ENCODE measurements around the gene ROBO1. TPM values are rescaled to one million over a fixed set of nuclear protein-coding genes. Genes with fewer than 3 reads are reported as not detected.

ROBO1 gene
- total RNA-seq, 1 donor from 2014 or later: 66.5 TPM

DNA sequence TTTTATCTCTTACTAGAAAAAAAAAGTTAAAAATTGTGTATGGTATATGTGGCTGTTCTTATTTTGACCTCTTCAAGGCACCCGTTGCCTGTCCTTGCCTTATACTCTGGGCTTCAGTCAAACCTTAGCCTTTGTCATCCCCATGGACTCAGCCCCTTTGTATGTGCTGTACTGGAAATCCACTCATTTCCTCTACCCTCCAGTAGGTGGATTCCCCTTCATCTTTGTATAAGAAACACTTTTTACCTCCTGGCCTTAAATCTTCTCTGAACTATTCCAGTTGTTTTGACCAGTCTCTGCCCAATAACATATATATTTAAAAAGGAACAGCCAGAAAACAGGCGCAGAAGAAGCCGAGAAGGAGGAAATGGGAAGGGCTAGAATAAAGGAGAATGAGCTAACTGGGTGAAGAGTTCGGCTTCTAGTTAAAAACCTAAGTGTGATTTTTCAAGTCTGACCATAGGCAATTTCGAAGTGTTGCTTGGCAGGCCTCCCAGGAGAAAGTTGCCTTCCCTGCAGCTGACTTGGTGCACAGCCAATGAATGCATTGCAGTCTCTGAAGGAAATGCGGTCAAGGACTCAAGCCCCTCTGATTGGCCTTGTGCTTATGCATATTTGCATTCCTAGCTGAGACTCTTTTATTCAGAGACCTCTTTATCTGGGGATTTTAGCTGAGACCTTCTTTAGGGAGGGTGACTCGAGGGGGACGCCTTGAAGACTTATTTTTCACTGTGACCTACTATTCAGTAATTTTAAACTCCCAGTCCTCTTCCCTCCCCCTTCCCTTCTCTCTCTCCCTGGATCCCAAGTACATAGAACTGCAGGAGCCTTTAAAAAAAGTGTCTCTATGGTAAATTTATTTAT lies 277.4 kb downstream of the ROBO1 start:
- Histone ChIP-seq H3K36me3 (no peaks in the 10 kb centered on the region), H3K9me3 (no peaks in the 10 kb centered on the region), H3K27me3 (no peaks in the 10 kb centered on the region), H3K4me1 (peaks cover 7% of the 10 kb centered on the region), H3K4me3 (no peak overlapping the region), H3K27ac (no peak overlapping the region)
- intact Hi-C loops (cut with DNase I): no loop called here
- TF ChIP-seq POLR2A (IDR thresholded peaks at IDR 0.05) (no peak), POLR2AphosphoS5 (IDR thresholded peaks at IDR 0.05; ENCODE audit: insufficient read depth in 1 of 2, low read depth in 1 of 2) (no peak)
- TF ChIP-seq, protein P1, sequence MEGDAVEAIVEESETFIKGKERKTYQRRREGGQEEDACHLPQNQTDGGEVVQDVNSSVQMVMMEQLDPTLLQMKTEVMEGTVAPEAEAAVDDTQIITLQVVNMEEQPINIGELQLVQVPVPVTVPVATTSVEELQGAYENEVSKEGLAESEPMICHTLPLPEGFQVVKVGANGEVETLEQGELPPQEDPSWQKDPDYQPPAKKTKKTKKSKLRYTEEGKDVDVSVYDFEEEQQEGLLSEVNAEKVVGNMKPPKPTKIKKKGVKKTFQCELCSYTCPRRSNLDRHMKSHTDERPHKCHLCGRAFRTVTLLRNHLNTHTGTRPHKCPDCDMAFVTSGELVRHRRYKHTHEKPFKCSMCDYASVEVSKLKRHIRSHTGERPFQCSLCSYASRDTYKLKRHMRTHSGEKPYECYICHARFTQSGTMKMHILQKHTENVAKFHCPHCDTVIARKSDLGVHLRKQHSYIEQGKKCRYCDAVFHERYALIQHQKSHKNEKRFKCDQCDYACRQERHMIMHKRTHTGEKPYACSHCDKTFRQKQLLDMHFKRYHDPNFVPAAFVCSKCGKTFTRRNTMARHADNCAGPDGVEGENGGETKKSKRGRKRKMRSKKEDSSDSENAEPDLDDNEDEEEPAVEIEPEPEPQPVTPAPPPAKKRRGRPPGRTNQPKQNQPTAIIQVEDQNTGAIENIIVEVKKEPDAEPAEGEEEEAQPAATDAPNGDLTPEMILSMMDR (IDR thresholded peaks at IDR 0.05): no peak
- no peak for DNase-seq (ENCODE audit: extremely low spot score in 2 of 2)

DNA sequence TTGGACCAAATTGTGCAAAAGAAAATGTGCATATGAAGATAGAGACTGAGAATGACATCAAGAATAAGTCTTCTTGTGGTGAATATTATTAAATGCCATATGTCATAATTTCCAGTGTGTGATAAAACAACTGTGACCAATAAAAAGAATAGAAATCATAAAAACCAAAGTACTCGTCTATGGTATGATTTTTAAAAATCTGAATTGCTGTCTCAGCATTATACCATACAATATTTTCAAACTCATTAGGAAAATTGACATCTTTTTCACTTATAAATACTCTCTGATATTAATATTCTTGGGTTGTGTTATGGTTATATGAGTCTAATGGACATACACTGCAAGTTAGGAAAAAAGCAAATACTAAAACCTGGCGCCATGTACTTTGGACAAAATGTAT lies 279.4 kb downstream of the ROBO1 start:
- H3K9me3 ChIP-seq: no peaks in the 10 kb centered on the region
- no peak for DNase-seq (ENCODE audit: extremely low spot score in 2 of 2)
- H3K27ac ChIP-seq: no peak overlapping the region
- TF ChIP-seq POLR2A (IDR thresholded peaks at IDR 0.05) (no peak), POLR2AphosphoS5 (IDR thresholded peaks at IDR 0.05; ENCODE audit: insufficient read depth in 1 of 2, low read depth in 1 of 2) (no peak)
- TF ChIP-seq, protein P1 (IDR thresholded peaks at IDR 0.05): no peak
- no peaks in the 10 kb centered on the region for H3K36me3 ChIP-seq
- H3K4me3 ChIP-seq: no peak overlapping the region
- intact Hi-C loops (cut with DNase I): no loop called here
- H3K4me1 ChIP-seq: peaks cover 7% of the 10 kb centered on the region
- no peaks in the 10 kb centered on the region for H3K27me3 ChIP-seq

DNA sequence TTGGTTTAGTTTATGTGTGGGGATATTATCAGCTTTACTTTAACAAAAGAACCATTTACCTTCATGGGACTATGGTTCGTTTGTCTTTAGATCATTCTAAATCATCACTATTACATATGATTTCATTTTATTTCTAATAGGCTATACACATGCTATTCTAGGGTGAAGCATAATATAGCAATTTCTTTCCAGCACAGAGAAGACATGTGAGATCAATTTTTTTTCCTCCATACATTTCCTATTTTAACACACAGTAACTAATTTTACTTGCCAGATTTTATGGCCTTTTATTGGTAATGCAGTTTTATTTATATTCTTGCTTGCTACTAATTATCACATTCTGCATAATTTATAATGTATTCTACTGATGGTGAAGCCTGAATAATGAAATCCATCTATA lies 287.1 kb downstream of the ROBO1 start:
- no peak for DNase-seq (ENCODE audit: extremely low spot score in 2 of 2)
- H3K36me3 ChIP-seq: no peaks in the 10 kb centered on the region
- no peaks in the 10 kb centered on the region for H3K9me3 ChIP-seq
- H3K27ac ChIP-seq: no peak overlapping the region
- intact Hi-C loops (cut with DNase I): no loop called here
- H3K4me3 ChIP-seq: no peak overlapping the region
- no peaks in the 10 kb centered on the region for H3K4me1 ChIP-seq
- no peaks in the 10 kb centered on the region for H3K27me3 ChIP-seq
- TF ChIP-seq, protein P1 (IDR thresholded peaks at IDR 0.05): no peak
- no peak for TF ChIP-seq POLR2A (IDR thresholded peaks at IDR 0.05)
- TF ChIP-seq POLR2AphosphoS5 (IDR thresholded peaks at IDR 0.05; ENCODE audit: insufficient read depth in 1 of 2, low read depth in 1 of 2): no peak

DNA sequence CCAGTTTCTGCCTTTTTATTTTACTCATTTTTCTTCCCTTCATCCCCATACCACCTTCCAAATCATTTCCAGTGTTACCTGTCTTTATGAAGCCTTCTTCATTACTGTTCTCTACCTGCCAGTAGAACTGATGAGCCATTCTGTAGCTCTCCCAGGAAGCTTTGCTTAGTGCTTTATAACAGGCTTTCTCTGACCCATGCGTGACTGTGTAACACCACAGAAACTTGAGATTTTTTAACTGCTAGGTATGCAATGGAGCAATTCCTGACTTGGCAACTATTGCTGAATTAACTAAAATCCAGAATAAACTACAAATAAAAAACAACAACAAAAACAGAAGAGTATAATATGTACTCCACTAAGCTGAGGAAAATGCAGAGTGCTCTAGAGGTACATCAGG lies 289.2 kb downstream of the ROBO1 start:
- Histone ChIP-seq H3K27ac (no peak overlapping the region), H3K4me3 (no peak overlapping the region), H3K36me3 (no peaks in the 10 kb centered on the region), H3K27me3 (no peaks in the 10 kb centered on the region), H3K4me1 (no peaks in the 10 kb centered on the region), H3K9me3 (no peaks in the 10 kb centered on the region)
- no peak for DNase-seq (ENCODE audit: extremely low spot score in 2 of 2)
- intact Hi-C loops (cut with DNase I): no loop called here
- TF ChIP-seq, protein P1 (IDR thresholded peaks at IDR 0.05): no peak
- TF ChIP-seq POLR2A (IDR thresholded peaks at IDR 0.05) (no peak), POLR2AphosphoS5 (IDR thresholded peaks at IDR 0.05; ENCODE audit: insufficient read depth in 1 of 2, low read depth in 1 of 2) (no peak)

DNA sequence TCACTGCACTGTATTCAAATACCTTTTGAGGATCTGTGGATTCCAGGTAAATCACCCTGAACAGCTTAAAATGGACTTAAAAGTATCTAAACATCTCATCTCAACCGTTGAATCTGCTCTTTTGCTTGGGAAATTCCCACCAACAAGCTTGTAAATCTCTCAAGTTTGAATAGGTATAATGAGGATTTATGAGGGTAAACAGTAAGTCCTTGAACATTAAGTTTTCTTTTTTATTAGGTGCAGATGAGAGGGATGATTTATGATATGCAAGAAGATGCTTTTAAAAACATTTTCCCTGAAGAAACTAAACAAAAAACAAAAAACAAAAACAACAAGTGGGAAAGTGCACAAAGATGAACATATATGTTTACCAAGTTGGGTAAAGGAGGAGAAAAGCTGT lies 290.6 kb downstream of the ROBO1 start:
- intact Hi-C loops (cut with DNase I): no loop called here
- DNase-seq (ENCODE audit: extremely low spot score in 2 of 2): no peak

More for the DNA sequence above, 290.6 kb downstream of the ROBO1 start:
- H3K4me3 ChIP-seq: no peak overlapping the region
- H3K27ac ChIP-seq: no peak overlapping the region
- no peaks in the 10 kb centered on the region for H3K4me1 ChIP-seq
- H3K36me3 ChIP-seq: no peaks in the 10 kb centered on the region
- TF ChIP-seq POLR2AphosphoS5 (IDR thresholded peaks at IDR 0.05; ENCODE audit: insufficient read depth in 1 of 2, low read depth in 1 of 2): no peak
- TF ChIP-seq POLR2A (IDR thresholded peaks at IDR 0.05): no peak
- TF ChIP-seq, protein P1 (IDR thresholded peaks at IDR 0.05): no peak
- H3K27me3 ChIP-seq: no peaks in the 10 kb centered on the region
- no peaks in the 10 kb centered on the region for H3K9me3 ChIP-seq

Measured in vagina (tissue), 2 donors.